Activated CD4-positive, alpha-beta T cell treated with anti-CD3 and anti-CD28 coated beads, Interleukin-2, Interleukin-6, amounts not matched to agents 100 ng/mL and 50 ng/mL, durations not matched to agents 16 hours and 8 hours (primary cell): ENCODE results near the gene ACTRT3.
"Not testable (repeated sequence)": the region's sequence is repeated elsewhere in the genome, so short reads cannot be mapped to it uniquely, and the experiment has no call there.

Source experiments
- DNase-seq: peaks from one replicate; pipeline ENCODE4 v3.0.0-alpha.2; 2020

Gene ACTRT3

GRCh38 chr3:169772305-169772896 is 3.0 kb upstream of the ACTRT3 start:
- peak; percentile 70 for DNase-seq

- peak; percentile 87 for DNase-seq
Measured at GRCh38 chr3:169771497-169772304, 2.3 kb upstream of the ACTRT3 start.

- peak; percentile 96 for DNase-seq
Measured at GRCh38 chr3:169764882-169765612, 4.3 kb downstream of the ACTRT3 start, which contains the start of gene TERC. Gene TERC, minus strand, starts transcription at chr3:169765060.

DNA sequence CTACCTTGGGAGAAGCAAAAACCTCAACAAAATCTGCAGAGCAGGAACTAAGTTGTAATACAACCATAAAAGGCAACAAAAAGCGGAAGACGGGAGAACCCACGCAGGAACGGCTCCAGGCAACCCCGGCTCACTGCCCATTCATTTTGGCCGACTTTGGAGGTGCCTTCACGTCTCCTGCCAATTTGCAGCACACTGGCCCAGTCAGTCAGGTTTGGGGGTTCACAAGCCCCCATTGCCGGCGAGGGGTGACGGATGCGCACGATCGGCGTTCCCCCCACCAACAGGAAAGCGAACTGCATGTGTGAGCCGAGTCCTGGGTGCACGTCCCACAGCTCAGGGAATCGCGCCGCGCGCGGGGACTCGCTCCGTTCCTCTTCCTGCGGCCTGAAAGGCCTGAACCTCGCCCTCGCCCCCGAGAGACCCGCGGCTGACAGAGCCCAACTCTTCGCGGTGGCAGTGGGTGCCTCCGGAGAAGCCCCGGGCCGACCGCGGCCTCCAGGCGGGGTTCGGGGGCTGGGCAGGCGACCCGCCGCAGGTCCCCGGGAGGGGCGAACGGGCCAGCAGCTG is 5.0 kb downstream of the ACTRT3 start:
- DNase-seq, result peak; percentile 77

- no peak for DNase-seq
Measured at GRCh38 chr3:169760479-169760878, 8.9 kb downstream of the ACTRT3 start.

- DNase-seq, result peak; percentile 75
Measured at GRCh38 chr3:169759256-169759655, 10.1 kb downstream of the ACTRT3 start.

DNA sequence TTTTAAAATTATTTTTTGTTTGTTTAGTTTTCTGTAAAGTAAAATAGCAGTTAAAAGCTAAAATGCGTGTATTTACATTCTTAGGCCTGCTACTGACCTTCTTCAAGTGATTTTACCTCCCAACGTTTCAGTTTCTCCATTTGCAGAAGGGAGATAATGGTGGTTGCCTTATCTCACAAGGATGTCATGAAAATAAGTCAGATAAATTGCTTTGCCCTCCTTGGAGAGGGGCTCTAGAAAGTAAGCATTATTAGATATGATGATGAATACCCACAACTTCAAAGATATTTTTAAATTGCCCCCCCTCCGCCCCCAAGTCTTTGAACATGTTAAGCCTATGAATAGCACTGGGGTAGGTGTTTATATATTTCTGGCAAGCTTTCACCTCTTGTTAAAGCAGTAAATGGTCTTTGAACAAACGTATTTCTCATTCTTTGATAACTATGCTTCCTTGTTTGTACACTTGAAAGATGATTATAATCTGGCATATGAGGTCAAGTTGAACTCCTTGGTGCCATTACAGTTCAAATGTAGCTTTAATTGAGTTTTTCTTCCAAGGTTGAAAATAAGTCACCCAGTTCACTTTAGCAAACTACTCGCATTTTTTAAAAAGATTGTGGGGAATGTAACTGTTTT is 10.9 kb downstream of the ACTRT3 start:
- DNase-seq, result no peak

GRCh38 chr3:169755488-169755887 is 13.9 kb downstream of the ACTRT3 start:
- DNase-seq, result no peak

- DNase-seq, result no peak
Measured at GRCh38 chr3:169754711-169755110, 14.7 kb downstream of the ACTRT3 start.

- DNase-seq, result no peak
Measured at GRCh38 chr3:169751875-169752274, 17.5 kb downstream of the ACTRT3 start.

DNA sequence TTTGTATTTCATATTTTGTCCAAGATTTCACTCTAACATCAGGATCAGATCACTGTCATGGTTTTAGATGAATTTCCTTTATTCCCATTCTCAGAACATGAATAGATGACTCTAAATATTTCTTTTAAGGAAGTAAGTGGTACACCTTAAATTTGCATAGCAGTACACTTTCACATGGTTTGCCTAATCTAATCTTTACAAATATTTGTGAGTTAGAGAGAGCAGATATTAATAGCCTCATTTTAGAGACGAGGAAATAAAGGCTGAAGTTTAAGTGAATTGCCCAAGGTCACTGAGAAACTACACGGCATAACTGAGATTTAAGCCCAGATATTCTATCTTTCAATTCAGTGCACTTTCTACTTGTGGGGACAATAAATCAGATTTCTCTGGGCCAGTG is 18.7 kb downstream of the ACTRT3 start:
- no peak for DNase-seq

GRCh38 chr3:169748670-169749069 is 20.7 kb downstream of the ACTRT3 start:
- DNase-seq, result peak; percentile 38

DNA sequence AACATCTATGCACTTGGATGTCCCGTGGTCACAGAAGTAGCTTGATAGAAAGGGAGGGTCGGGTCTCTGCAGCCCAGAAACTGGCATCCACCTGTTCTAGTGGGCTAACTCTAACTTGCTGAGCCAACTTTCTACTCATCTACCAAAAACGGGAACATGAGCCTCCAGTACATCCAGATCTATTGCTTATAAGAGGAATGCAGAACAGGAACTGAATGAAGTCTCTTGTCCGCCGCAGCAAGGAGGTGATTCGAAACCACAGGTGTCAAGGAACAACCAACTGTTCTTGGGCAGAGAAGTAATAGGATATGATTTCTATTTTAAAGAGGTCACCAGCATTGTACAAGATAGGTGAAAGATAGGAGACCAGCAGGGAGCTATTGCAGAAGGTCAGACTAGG is 22.4 kb downstream of the ACTRT3 start:
- no peak for DNase-seq

GRCh38 chr3:169744366-169745054 is 24.9 kb downstream of the ACTRT3 start:
- no peak for DNase-seq

GRCh38 chr3:169739067-169739466 is 30.3 kb downstream of the ACTRT3 start:
- DNase-seq, result no peak

DNA sequence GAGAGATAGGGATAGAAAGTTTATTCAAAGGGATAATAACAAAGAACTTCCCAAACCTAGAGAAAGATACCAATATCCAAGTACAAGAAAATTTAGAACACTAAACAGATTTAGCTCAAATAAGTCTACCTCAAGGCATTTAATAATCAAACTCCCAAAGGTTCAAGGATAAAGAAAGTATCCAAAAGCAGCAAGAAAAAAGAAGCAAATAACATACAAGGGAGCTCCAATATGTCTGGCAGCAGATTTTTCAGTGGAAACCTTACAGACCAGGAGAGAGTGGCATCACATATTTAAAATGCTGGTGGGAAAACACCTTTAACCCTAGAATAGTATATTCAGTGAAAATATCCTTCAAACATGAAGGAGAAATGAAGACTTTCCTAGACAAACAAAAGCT is 37.5 kb downstream of the ACTRT3 start:
- DNase-seq, result not testable (repeated sequence)

GRCh38 chr3:169722724-169723123 is 46.6 kb downstream of the ACTRT3 start:
- DNase-seq, result no peak

DNA sequence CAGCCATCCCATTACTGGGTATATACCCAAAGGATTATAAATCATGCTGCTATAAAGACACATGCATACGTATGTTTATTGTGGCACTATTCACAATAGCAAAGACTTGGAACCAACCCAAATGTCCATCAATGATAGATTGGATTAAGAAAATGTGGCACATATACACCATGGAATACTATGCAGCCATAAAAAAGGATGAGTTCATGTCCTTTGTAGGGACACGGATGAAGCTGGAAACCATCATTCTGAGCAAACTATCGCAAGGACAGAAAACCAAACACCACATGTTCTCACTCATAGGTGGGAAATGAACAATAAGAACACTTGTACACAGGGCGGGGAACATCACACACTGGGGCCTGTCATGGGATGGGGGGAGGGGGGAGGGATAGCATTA is 50.9 kb downstream of the ACTRT3 start:
- DNase-seq, result not testable (repeated sequence)
